GM12878 (cell line): ENCODE measurements around the gene PLS1. TPM values are rescaled to one million over a fixed set of nuclear protein-coding genes. Genes with fewer than 3 reads are reported as not detected.

ENCODE experiments used
- BACH1 ChIP-seq: fragments of 450-650 bp; IDR thresholded peaks from 2 replicates; pipeline ENCODE4 v1.6.1; 2017; ENCODE audit warnings: mild to moderate bottlenecking, borderline replicate concordance
- CBFB ChIP-seq: IDR thresholded peaks from 2 replicates; pipeline ENCODE4 v1.6.1; 2016; ENCODE audit warnings: antibody characterized with exemption, low read depth
- CEBPB ChIP-seq, 2 experiments: fragments of 150-350 bp in 1 of 2; IDR thresholded peaks; 2 replicates each; pipeline ENCODE4 v1.6.1; 2012 to 2014; ENCODE audit warnings: low read depth in 2 of 2, low read length in 2 of 2, borderline replicate concordance in 1 of 2, inconsistent platforms in 1 of 2
- GABPA ChIP-seq: IDR thresholded peaks from 2 replicates; pipeline ENCODE4 v1.6.1; 2014; ENCODE audit warnings: antibody characterized with exemption, low read depth, mild to moderate bottlenecking, inconsistent platforms
- HCFC1 ChIP-seq: fragments of 150-350 bp; IDR thresholded peaks from 2 replicates; pipeline ENCODE4 v1.6.1; 2014; ENCODE audit warnings: low read length
- IKZF2 ChIP-seq, 2 experiments: fragments of 450-650 bp; IDR thresholded peaks; 2 replicates each; pipeline ENCODE4 v1.6.1; 2017; ENCODE audit warnings: mild to moderate bottlenecking in 2 of 2, moderate library complexity in 2 of 2
- KAT2A ChIP-seq: conservative IDR thresholded peaks from 2 replicates; pipeline ENCODE4 v1.6.1; 2011; ENCODE audit warnings: low read depth, low read length; ENCODE audit not compliant: control insufficient read depth
- KLF5 ChIP-seq: fragments of 450-650 bp; IDR thresholded peaks from 2 replicates; pipeline ENCODE4 v1.6.1; 2014; ENCODE audit warnings: mild to moderate bottlenecking; ENCODE audit not compliant: partially characterized antibody
- PAX5 ChIP-seq: IDR thresholded peaks from 2 replicates; pipeline ENCODE4 v1.6.1; 2011; ENCODE audit warnings: low read depth, low read length, borderline replicate concordance
- PML ChIP-seq: IDR thresholded peaks from 2 replicates; pipeline ENCODE4 v1.6.1; 2012; ENCODE audit warnings: low read length, inconsistent platforms
- PRDM15 ChIP-seq: fragments of 450-650 bp; formaldehyde crosslinking; IDR thresholded peaks from 2 replicates; pipeline ENCODE4 v1.4.0; 2020; ENCODE audit warnings: mild to moderate bottlenecking, moderate library complexity
- RELB ChIP-seq: fragments of 450-650 bp; IDR thresholded peaks from 2 replicates; pipeline ENCODE4 v1.6.1; 2017; ENCODE audit warnings: low read depth, mild to moderate bottlenecking, moderate library complexity
- SREBF2 ChIP-seq: IDR thresholded peaks from 2 replicates; pipeline ENCODE4 v1.6.1; 2012; ENCODE audit warnings: mild to moderate bottlenecking, low read length
- USF2 ChIP-seq: IDR thresholded peaks from 2 replicates; pipeline ENCODE4 v1.6.1; 2011; ENCODE audit warnings: low read depth, low read length, improper control_type of control experiment, borderline replicate concordance
- ZBTB11 ChIP-seq: fragments of 450-650 bp; formaldehyde crosslinking; IDR thresholded peaks from 2 replicates; pipeline ENCODE4 v1.5.0; 2022; ENCODE audit warnings: mild to moderate bottlenecking, missing genetic modification characterization
- ZBTB33 ChIP-seq: fragments of 450-650 bp; IDR thresholded peaks from 2 replicates; pipeline ENCODE4 v1.6.1; 2017; ENCODE audit warnings: mild to moderate bottlenecking
- ZNF24 ChIP-seq: fragments of 450-650 bp; IDR thresholded peaks from 2 replicates; pipeline ENCODE4 v1.6.1; 2017; ENCODE audit warnings: antibody characterized with exemption, mild to moderate bottlenecking
- ZNF274 ChIP-seq: IDR thresholded peaks from one replicate; pipeline ENCODE4 v1.8.0; 2011; ENCODE audit not compliant: insufficient read length, insufficient read depth
- polyA plus RNA-seq, 11 experiments: library from polyadenylated mRNA; depleted of rRNA in 4 of 11; unstranded in 6 of 11; stranded (reverse) in 5 of 11; fragments of >200 nt; fragmentation: Nextera tagmentation in 4 of 11; fragmentation: Illumina TruSeq in 1 of 11; extraction: Ambion mirVana in 4 of 11; extraction: Trizol in 1 of 11; gene quantifications; 1 replicate in 1 of 11; 2 replicates in 10 of 11; pipeline versions ENCODE4 v1.2.1 to v1.2.3, GENCODE V29; 2011 to 2016; ENCODE audit warnings: inconsistent platforms in 2 of 11, missing spikeins in 2 of 11, low read depth in 1 of 11
- total RNA-seq, 4 experiments: library from RNA; depleted of rRNA in 3 of 4; stranded (reverse); fragments of >200 nt in 3 of 4; fragmentation: Illumina TruSeq in 1 of 4; extraction: Trizol in 1 of 4; gene quantifications; 2 replicates each; pipeline versions ENCODE4 v1.2.1 to v1.2.3, GENCODE V29; 2013 to 2021

The PLS1 gene
- total and polyA plus RNA-seq, 10 of the 15 experiments (the other 5 are each of a cell fraction or from before 2014, with no cell fraction given): 0.59 to 11.7 (median 1.7) TPM

GRCh38 chr3:142578329-142579223 is 17.6 kb upstream of the PLS1 start, which contains the start of gene ATR (continued):
- TF ChIP-seq BACH1 (peak; percentile 16; the same call in 1 of the 2 replicates), ZBTB11 (CRISPR knock-in tag) (no peak), USF2 (no peak), IKZF2 (IDR thresholded peaks at IDR 0.05) (peak; percentile 61 to 71; a peak in 1 of 4 replicates), SREBF2 (no peak), KLF5 (peak; percentile 82), PRDM15 (CRISPR knock-in tag) (no peak), KAT2A (no peak), PAX5 (peak; percentile 41; the same call in 1 of the 2 replicates), ZBTB33 (no peak), ZNF274 (no peak), ZNF24 (peak; percentile 82), RELB (peak; percentile 100), GABPA (peak; percentile 80), HCFC1 (peak; percentile 79), CBFB (peak; percentile 92), PML (peak; percentile 98), CEBPB (IDR thresholded peaks at IDR 0.05; ENCODE audit: borderline replicate concordance in 1 of 2, low read depth in 2 of 2, low read length in 2 of 2) (no peak; a peak in 1 of 4 replicates)
